ENCODE measurements around the gene CEACAM6.
"Not testable (repeated sequence)": the region's sequence is repeated elsewhere in the genome, so short reads cannot be mapped to it uniquely, and the experiment has no call there.

The CEACAM6 gene

DNA sequence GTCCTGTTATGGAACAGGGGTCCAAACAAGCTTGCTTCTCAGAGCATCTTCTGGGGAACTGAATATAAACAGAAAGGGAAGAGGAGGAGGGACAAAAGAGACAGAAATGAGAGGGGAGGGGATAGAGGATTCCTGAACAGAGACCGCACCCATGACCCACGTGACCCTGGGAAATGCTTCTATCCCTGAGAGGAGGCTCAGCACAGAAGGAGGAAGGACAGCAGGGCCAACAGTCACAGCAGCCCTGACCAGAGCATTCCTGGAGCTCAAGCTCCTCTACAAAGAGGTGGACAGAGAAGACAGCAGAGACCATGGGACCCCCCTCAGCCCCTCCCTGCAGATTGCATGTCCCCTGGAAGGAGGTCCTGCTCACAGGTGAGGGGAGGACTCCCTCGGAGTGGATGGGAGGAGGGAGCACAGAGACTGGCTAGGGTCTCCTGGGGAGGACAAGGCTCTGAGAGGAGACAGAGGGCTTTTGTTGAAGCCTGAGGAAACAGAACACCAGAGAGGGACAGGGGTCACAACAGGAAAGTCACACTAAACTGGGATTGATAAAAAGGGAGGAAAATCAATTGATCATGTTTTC is at the start of gene CEACAM6:
TSS of gene CEACAM6 (plus strand) at position 203 of the 586 bp plus-strand sequence. CDS start at position 312, 109 bp downstream.
- DNase-seq (ENCODE audit: extremely low read depth, insufficient read length) = no peak
- H3K4me3 ChIP-seq (replicated peaks; ENCODE audit: low read depth, low read length) = no peak within 1 kb of the TSS
- TF ChIP-seq, protein P1, sequence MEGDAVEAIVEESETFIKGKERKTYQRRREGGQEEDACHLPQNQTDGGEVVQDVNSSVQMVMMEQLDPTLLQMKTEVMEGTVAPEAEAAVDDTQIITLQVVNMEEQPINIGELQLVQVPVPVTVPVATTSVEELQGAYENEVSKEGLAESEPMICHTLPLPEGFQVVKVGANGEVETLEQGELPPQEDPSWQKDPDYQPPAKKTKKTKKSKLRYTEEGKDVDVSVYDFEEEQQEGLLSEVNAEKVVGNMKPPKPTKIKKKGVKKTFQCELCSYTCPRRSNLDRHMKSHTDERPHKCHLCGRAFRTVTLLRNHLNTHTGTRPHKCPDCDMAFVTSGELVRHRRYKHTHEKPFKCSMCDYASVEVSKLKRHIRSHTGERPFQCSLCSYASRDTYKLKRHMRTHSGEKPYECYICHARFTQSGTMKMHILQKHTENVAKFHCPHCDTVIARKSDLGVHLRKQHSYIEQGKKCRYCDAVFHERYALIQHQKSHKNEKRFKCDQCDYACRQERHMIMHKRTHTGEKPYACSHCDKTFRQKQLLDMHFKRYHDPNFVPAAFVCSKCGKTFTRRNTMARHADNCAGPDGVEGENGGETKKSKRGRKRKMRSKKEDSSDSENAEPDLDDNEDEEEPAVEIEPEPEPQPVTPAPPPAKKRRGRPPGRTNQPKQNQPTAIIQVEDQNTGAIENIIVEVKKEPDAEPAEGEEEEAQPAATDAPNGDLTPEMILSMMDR (IDR thresholded peaks at IDR 0.05; ENCODE audit: insufficient read depth, low read length, poor library complexity, severe bottlenecking) = no peak
- peaks cover 3% of the 10 kb centered on the region; the same call in 1 of the 2 replicates for H3K27me3 ChIP-seq (replicated peaks; ENCODE audit: control insufficient read depth, insufficient read depth, low read length)
- H3K36me3 ChIP-seq (ENCODE audit: control insufficient read depth, insufficient read depth, low read length) = no peaks in the 10 kb centered on the region

DNA sequence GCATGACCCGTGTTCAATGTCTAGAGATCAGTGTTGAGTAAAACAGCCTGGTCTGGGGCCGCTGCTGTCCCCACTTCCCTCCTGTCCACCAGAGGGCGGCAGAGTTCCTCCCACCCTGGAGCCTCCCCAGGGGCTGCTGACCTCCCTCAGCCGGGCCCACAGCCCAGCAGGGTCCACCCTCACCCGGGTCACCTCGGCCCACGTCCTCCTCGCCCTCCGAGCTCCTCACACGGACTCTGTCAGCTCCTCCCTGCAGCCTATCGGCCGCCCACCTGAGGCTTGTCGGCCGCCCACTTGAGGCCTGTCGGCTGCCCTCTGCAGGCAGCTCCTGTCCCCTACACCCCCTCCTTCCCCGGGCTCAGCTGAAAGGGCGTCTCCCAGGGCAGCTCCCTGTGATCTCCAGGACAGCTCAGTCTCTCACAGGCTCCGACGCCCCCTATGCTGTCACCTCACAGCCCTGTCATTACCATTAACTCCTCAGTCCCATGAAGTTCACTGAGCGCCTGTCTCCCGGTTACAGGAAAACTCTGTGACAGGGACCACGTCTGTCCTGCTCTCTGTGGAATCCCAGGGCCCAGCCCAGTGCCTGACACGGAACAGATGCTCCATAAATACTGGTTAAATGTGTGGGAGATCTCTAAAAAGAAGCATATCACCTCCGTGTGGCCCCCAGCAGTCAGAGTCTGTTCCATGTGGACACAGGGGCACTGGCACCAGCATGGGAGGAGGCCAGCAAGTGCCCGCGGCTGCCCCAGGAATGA is 48.4 kb upstream of the CEACAM6 start:
- Histone ChIP-seq H3K27me3 (replicated peaks; ENCODE audit: control insufficient read depth, insufficient read depth, low read length) (peaks cover 6% of the 10 kb centered on the region), H3K36me3 (ENCODE audit: control insufficient read depth, insufficient read depth, low read length) (no peaks in the 10 kb centered on the region), H3K4me3 (replicated peaks; ENCODE audit: low read depth, low read length) (no peak overlapping the region)
- DNase-seq (ENCODE audit: extremely low read depth, insufficient read length) = peak; percentile 75
- TF ChIP-seq, protein P1 (IDR thresholded peaks at IDR 0.05; ENCODE audit: insufficient read depth, low read length, poor library complexity, severe bottlenecking) = peak; percentile 96

DNA sequence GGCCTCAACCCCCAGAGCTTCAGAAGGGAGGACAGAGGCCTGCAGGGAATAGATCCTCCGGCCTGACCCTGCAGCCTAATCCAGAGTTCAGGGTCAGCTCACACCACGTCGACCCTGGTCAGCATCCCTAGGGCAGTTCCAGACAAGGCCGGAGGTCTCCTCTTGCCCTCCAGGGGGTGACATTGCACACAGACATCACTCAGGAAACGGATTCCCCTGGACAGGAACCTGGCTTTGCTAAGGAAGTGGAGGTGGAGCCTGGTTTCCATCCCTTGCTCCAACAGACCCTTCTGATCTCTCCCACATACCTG is 47.9 kb upstream of the CEACAM6 start:
- Histone ChIP-seq H3K36me3 (ENCODE audit: control insufficient read depth, insufficient read depth, low read length) (no peaks in the 10 kb centered on the region), H3K4me3 (replicated peaks; ENCODE audit: low read depth, low read length) (no peak overlapping the region), H3K27me3 (replicated peaks; ENCODE audit: control insufficient read depth, insufficient read depth, low read length) (peaks cover 8% of the 10 kb centered on the region)
- TF ChIP-seq, protein P1 (IDR thresholded peaks at IDR 0.05; ENCODE audit: insufficient read depth, low read length, poor library complexity, severe bottlenecking) = no peak
- no peak for DNase-seq (ENCODE audit: extremely low read depth, insufficient read length)

DNA sequence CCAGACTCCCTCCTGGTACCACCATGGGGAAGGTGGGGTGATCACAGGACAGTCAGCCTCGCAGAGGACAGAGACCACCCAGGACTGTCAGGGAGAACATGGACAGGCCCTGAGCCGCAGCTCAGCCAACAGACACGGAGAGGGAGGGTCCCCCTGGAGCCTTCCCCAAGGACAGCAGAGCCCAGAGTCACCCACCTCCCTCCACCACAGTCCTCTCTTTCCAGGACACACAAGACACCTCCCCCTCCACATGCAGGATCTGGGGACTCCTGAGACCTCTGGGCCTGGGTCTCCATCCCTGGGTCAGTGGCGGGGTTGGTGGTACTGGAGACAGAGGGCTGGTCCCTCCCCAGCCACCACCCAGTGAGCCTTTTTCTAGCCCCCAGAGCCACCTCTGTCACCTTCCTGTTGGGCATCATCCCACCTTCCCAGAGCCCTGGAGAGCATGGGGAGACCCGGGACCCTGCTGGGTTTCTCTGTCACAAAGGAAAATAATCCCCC is 47.4 kb upstream of the CEACAM6 start:
- no peak overlapping the region for H3K4me3 ChIP-seq (replicated peaks; ENCODE audit: low read depth, low read length)
- H3K36me3 ChIP-seq (ENCODE audit: control insufficient read depth, insufficient read depth, low read length) = no peaks in the 10 kb centered on the region
- DNase-seq (ENCODE audit: extremely low read depth, insufficient read length) = no peak
- TF ChIP-seq, protein P1 (IDR thresholded peaks at IDR 0.05; ENCODE audit: insufficient read depth, low read length, poor library complexity, severe bottlenecking) = no peak
- peaks cover 8% of the 10 kb centered on the region for H3K27me3 ChIP-seq (replicated peaks; ENCODE audit: control insufficient read depth, insufficient read depth, low read length)

DNA sequence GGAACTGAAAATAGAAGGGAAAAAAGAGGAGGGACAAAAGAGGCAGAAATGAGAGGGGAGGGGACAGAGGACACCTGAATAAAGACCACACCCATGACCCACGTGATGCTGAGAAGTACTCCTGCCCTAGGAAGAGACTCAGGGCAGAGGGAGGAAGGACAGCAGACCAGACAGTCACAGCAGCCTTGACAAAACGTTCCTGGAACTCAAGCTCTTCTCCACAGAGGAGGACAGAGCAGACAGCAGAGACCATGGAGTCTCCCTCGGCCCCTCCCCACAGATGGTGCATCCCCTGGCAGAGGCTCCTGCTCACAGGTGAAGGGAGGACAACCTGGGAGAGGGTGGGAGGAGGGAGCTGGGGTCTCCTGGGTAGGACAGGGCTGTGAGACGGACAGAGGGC is 46.8 kb upstream of the CEACAM6 start, which contains the start of gene CEACAM5:
TSS of gene CEACAM5 (plus strand) at position 146 of the 400 bp plus-strand sequence. CDS start at position 252, 106 bp downstream.
- peaks cover 8% of the 10 kb centered on the region for H3K27me3 ChIP-seq (replicated peaks; ENCODE audit: control insufficient read depth, insufficient read depth, low read length)
- no peak within 1 kb of the TSS for H3K4me3 ChIP-seq (replicated peaks; ENCODE audit: low read depth, low read length)
- no peaks in the 10 kb centered on the region for H3K36me3 ChIP-seq (ENCODE audit: control insufficient read depth, insufficient read depth, low read length)
- no peak for DNase-seq (ENCODE audit: extremely low read depth, insufficient read length)
- TF ChIP-seq, protein P1 (IDR thresholded peaks at IDR 0.05; ENCODE audit: insufficient read depth, low read length, poor library complexity, severe bottlenecking) = no peak

DNA sequence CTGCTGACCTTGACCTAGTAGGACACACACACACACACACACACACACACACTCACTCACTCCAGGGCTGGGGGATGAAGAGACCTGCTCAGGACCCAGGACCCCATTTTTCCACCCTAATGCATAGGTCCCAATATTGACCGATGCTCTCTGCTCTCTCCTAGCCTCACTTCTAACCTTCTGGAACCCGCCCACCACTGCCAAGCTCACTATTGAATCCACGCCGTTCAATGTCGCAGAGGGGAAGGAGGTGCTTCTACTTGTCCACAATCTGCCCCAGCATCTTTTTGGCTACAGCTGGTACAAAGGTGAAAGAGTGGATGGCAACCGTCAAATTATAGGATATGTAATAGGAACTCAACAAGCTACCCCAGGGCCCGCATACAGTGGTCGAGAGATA is 45.8 kb upstream of the CEACAM6 start:
- H3K4me3 ChIP-seq (replicated peaks; ENCODE audit: low read depth, low read length); H3K27me3 ChIP-seq (replicated peaks; ENCODE audit: control insufficient read depth, insufficient read depth, low read length); H3K36me3 ChIP-seq (ENCODE audit: control insufficient read depth, insufficient read depth, low read length); DNase-seq (ENCODE audit: extremely low read depth, insufficient read length): not testable (repeated sequence)

Measured in GM06990 (cell line).